ENCODE measurements around the gene CFAP65. TPM values are rescaled to one million over a fixed set of nuclear protein-coding genes. Genes with fewer than 3 reads are reported as not detected.

Gene CFAP65
- total and polyA plus RNA-seq, 10 donors, result 0.28 TPM; not detected in 9

- H3K4me3 ChIP-seq, result no peak overlapping the region
- no peaks in the 10 kb centered on the region for H3K36me3 ChIP-seq
- peaks cover 20 to 100% (median 84%) of the 10 kb centered on the region in 7 donors for H3K27me3 ChIP-seq (replicated peaks in 1 of 7)
- peaks cover 32 to 50% (median 42%) of the 10 kb centered on the region in 6 donors for H3K4me1 ChIP-seq
- H3K9me3 ChIP-seq, result no peaks in the 10 kb centered on the region
- H3K27ac ChIP-seq, result no peak overlapping the region
- WGBS, 5 donors, result 51 to 62% (median 59%) methylated on average over 12 of the region's 12 CpGs
- no peak for DNase-seq
- TF ChIP-seq CTCF (IDR thresholded peaks at IDR 0.05 in 8 of 11, conservative IDR thresholded peaks at IDR 0.05 in 3 of 11) (no peak), POLR2AphosphoS5 (IDR thresholded peaks at IDR 0.05) (no peak), POLR2A (IDR thresholded peaks at IDR 0.05) (no peak)
- intact Hi-C loops (cut with DNase I; ENCODE audit: low total_unique reads), result no loop called here
These were observed 42.8 kb downstream of the CFAP65 start for GRCh38 chr2:218998414-218999002.

- peaks cover 33 to 50% (median 42%) of the 10 kb centered on the region in 6 donors for H3K4me1 ChIP-seq
- TF ChIP-seq POLR2AphosphoS5 (IDR thresholded peaks at IDR 0.05), result no peak
- no peak for TF ChIP-seq CTCF (IDR thresholded peaks at IDR 0.05 in 8 of 11, conservative IDR thresholded peaks at IDR 0.05 in 3 of 11)
- no peak for TF ChIP-seq POLR2A (IDR thresholded peaks at IDR 0.05)
- WGBS, 5 donors, result 27 to 88% (median 40%) methylated on average over 1 to 2 of the region's 2 CpGs
These were observed 43.6 kb downstream of the CFAP65 start for GRCh38 chr2:218997731-218998130.

GRCh38 chr2:218996937-218997336, 44.4 kb downstream of the CFAP65 start:
- 37 to 61% (median 50%) methylated on average over 3 to 4 of the region's 4 CpGs for WGBS, 5 donors
- intact Hi-C loops (cut with DNase I; ENCODE audit: low total_unique reads), result no loop called here
- H3K27me3 ChIP-seq (replicated peaks in 1 of 7), result peaks cover 16 to 100% (median 84%) of the 10 kb centered on the region in 7 donors
- TF ChIP-seq POLR2A (IDR thresholded peaks at IDR 0.05), result no peak
- TF ChIP-seq CTCF (IDR thresholded peaks at IDR 0.05 in 8 of 11, conservative IDR thresholded peaks at IDR 0.05 in 3 of 11), result no peak
- TF ChIP-seq POLR2AphosphoS5 (IDR thresholded peaks at IDR 0.05), result no peak
- H3K27ac ChIP-seq, result no peak overlapping the region
- H3K4me3 ChIP-seq, result no peak overlapping the region
- H3K9me3 ChIP-seq, result no peaks in the 10 kb centered on the region
- peaks cover 25 to 48% (median 36%) of the 10 kb centered on the region in 6 donors for H3K4me1 ChIP-seq
- DNase-seq, result no peak
- H3K36me3 ChIP-seq, result no peaks in the 10 kb centered on the region

More at GRCh38 chr2:218997731-218998130, 43.6 kb downstream of the CFAP65 start:
- Histone ChIP-seq H3K36me3 (no peaks in the 10 kb centered on the region), H3K4me3 (no peak overlapping the region), H3K27me3 (replicated peaks in 1 of 7) (peaks cover 24 to 100% (median 84%) of the 10 kb centered on the region in 7 donors), H3K27ac (no peak overlapping the region), H3K9me3 (no peaks in the 10 kb centered on the region)
- intact Hi-C loops (cut with DNase I; ENCODE audit: low total_unique reads), result no loop called here
- DNase-seq, result no peak

GRCh38 chr2:218995972-218996711, 45.2 kb downstream of the CFAP65 start:
- peak overlapping the region in 6 of 8 donors; percentile 15 to 61 (median 20) for H3K4me3 ChIP-seq
- no peak overlapping the region for H3K27ac ChIP-seq
- H3K4me1 ChIP-seq, result peaks cover 17 to 40% (median 28%) of the 10 kb centered on the region in 6 donors
- H3K9me3 ChIP-seq, result no peaks in the 10 kb centered on the region
- WGBS, 5 donors, result 5 to 6% (median 5%) methylated on average over 31 to 43 of the region's 43 CpGs
- peak; percentile 90 for DNase-seq
- intact Hi-C loops (cut with DNase I; ENCODE audit: low total_unique reads), result no loop called here
- H3K27me3 ChIP-seq (replicated peaks in 1 of 7), result peaks cover 13 to 100% (median 84%) of the 10 kb centered on the region in 7 donors
- H3K36me3 ChIP-seq, result no peaks in the 10 kb centered on the region
- TF ChIP-seq POLR2AphosphoS5 (IDR thresholded peaks at IDR 0.05) (peak in 2 of 3 donors; percentile 48 to 58), POLR2A (IDR thresholded peaks at IDR 0.05) (no peak), CTCF (IDR thresholded peaks at IDR 0.05 in 8 of 11, conservative IDR thresholded peaks at IDR 0.05 in 3 of 11) (peak; percentile 52 to 91 (median 85))

Measured in spleen (tissue), 11 donors.